ENCODE data around the gene RRAGD.
A peak's percentile ranks its signal among the peaks of the same experiment; 100 is the strongest.

The RRAGD gene, protein sequence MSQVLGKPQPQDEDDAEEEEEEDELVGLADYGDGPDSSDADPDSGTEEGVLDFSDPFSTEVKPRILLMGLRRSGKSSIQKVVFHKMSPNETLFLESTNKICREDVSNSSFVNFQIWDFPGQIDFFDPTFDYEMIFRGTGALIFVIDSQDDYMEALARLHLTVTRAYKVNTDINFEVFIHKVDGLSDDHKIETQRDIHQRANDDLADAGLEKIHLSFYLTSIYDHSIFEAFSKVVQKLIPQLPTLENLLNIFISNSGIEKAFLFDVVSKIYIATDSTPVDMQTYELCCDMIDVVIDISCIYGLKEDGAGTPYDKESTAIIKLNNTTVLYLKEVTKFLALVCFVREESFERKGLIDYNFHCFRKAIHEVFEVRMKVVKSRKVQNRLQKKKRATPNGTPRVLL

GRCh38 chr6:89412071-89413005 is at the start of gene RRAGD:
RRAGD (minus strand) TSS chr6:89412273; CDS start chr6:89411993, 280 bp downstream.
- peak; percentile 66 to 75 for DNase-seq

DNA sequence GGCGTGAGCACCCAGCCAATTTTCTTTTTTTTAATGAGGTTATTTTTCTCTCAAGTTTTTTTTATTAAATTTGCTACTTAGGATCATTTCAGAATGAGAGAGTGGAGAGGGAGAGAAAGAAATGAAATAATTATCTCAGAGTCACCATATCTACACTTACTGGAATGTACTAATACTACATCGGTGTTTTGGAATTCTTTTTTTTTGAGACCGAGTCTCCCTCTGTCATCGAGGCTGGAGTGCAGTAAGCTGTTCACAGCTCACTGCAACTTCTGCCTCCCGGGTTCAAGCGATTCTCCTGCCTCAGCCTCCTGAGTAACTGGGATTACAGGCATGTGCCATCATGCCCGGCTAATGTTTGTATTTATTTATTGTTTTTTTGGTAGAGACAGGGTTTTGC is 48.6 kb upstream of the RRAGD start:
- no peak for DNase-seq

- no peak for DNase-seq
These were observed 47.4 kb upstream of the RRAGD start for GRCh38 chr6:89459501-89459900.

DNA sequence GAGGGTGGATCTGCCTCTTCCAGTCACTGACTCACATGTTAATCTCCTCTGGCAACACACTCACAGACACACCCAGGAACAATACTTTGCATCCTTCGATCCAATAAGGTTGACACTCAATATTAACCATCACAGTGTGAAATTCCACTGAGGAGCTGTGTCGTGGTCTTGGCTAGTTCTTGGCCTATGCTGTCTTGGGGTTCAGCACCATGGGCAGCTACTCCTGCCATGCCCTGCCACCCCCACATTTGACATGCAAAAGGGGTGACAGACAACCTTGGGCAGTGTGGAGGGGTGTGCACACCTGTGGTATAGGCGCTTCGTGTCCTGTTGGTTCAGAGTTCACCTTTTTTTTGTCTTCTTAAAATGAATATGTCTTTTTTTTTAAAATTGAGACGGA is 46.6 kb upstream of the RRAGD start:
- DNase-seq = no peak

DNA sequence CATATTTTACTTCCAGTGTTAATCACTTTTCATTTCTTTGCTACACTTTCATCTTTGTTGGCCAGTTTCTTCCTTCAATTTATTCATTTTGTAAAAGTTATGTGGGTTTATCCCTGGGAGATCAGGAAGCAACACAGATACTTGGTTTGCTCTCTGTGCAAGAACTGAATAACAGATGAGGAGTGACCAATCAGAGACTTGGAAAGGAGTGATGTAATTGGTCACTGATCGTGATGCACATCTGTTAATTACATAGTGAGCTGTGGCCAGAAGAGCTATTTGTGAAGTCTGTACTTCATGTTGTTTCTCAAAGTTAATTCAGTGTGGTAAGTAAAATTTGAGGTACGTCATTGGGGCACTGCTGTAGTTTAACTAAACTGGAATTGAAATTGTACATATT is 42.2 kb upstream of the RRAGD start:
- no peak for DNase-seq

- no peak for DNase-seq
These were observed 40.2 kb upstream of the RRAGD start for GRCh38 chr6:89452281-89452680.

DNA sequence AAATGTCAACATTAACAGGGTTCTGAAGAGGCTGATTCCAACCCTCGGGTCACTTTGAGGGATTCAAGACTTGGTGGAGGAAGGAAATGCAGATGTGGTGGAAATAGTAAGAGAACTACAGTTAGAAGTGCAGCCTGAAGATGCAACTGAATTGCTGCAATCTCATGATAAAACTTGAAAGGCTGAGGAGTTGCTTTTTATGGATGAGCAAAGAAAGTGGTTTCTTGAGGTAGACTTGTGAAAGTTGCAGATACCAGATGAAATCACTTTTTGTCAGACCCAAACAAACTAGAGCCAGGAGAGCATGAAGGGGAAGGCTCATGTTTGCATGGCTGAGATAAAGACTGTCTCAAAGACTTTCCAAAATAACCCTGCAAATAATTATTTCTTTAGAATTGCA is 37.1 kb upstream of the RRAGD start:
- DNase-seq = no peak

- DNase-seq = no peak
These were observed 31.6 kb upstream of the RRAGD start for GRCh38 chr6:89443658-89444057.

GRCh38 chr6:89440200-89440599 is 28.1 kb upstream of the RRAGD start:
- DNase-seq = no peak

- no peak for DNase-seq
These were observed 26.9 kb upstream of the RRAGD start for GRCh38 chr6:89439014-89439413.

DNA sequence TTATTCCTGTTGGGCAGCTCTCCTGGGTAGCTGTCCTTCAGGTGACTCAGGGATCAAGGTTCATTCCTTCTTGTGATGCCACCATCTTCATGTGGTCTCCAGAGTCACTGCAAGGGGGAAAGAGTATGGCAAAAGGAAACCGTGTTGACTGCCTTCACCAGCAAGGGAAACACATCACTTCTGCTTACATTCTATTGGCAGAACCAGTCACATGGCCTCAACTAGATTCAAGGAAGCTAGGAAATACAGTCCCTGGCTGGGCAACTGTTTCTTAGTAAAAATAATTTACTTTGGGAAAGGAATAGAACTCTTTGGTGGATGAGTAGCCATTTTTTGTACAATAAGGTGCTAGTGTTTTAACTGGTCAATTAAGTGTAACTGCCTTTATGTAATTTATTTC is 26.2 kb upstream of the RRAGD start:
- no peak for DNase-seq

DNA sequence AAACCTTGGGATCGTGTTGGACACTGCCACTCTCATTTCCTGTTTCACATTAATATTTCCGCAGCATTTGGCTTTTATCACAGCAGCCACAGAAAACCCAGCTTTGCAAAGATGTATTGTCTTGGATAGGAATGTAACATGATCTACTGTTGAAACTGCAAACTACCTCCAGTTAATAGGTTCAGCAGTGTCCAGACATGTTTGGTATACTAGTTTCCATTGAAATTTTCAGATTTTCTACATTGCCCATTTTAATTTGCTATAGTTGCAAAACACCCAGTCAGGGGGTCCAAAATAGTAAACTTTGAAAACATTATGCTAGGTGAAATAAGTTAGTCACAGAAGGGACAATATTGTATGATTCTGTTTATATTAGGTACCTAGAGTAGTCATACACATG is 24.2 kb upstream of the RRAGD start:
- no peak for DNase-seq

DNA sequence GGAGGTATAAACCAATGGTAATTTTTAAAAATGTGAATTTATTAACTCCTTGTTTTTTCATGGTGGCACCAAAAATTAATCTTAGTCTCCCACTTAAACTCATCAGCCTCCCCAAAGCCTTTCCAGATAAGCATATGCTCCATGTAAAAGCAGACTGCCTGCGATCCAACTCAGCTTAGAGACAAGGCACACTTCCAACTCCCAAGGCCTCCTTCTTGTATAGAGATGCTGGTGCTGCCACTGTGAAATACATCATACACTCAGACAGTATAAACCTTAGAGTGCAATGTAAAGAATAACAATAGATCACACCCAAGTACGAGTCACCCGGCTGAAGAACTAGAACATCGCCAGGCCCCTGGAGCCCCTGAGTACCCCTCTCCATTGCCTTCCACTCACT is 22.9 kb upstream of the RRAGD start:
- no peak for DNase-seq

GRCh38 chr6:89434150-89434499 is 22.1 kb upstream of the RRAGD start:
- no peak for DNase-seq

GRCh38 chr6:89433252-89434149 is 21.4 kb upstream of the RRAGD start:
- peak; percentile 54 to 60 for DNase-seq

- peak; percentile 92 for DNase-seq
These were observed 20.8 kb upstream of the RRAGD start, which contains the start of gene ANKRD6 for GRCh38 chr6:89432875-89433251. ANKRD6 (plus strand) TSS chr6:89433152; CDS start chr6:89566977, 133,825 bp downstream.

GRCh38 chr6:89430201-89430962 is 18.3 kb upstream of the RRAGD start:
- DNase-seq = no peak

DNA sequence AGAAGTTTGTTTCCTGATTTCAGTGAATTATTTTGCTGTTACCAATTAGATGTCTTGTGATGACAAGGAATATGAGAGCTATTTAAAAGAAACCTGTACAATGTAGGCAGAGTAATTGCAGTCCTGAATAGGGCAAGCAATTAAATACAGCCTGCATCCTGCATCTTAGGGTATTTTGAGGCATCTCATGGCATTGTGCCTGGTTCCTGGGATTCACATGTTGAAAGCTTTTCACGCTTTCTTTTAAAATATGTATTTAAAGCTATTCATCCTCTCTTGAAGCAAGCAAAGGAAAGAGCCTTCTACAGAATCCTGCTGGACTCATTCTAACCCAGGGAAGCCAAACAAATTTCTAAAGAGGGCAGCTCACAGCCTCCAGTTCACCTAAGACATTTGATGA is 4.7 kb upstream of the RRAGD start:
- DNase-seq = no peak

GRCh38 chr6:89415185-89415584 is 3.1 kb upstream of the RRAGD start:
- no peak for DNase-seq

DNA sequence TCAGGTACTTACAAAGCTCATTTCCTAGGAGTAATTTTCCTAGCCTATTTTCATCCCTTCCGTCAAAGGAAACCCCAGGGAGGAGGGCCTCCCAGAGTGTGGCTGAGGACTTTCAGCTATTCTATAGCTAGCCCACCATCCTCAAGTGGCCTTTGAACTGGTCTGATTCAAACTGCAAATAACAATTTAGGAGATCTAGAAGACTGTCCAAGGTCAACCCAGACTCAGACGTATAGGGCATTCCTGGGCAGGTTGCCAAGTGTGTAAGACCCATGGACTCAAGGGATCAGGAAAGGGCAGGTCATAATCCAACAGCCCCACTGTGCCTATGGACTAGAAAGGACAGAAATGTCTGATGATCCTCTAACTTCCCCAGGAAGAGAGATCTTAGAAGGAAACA is 2.1 kb upstream of the RRAGD start:
- no peak for DNase-seq

- DNase-seq = no peak
These were observed 930 bp upstream of the RRAGD start for GRCh38 chr6:89413006-89413400.

All from activated T-cell treated with anti-CD3 and anti-CD28 coated beads, Interleukin-2, amount 50 U/mL, for 48 hours (primary cell).